H1 (cell line): Measurements from ENCODE around the gene LRBA. TPM values are rescaled to one million over a fixed set of nuclear protein-coding genes. Genes with fewer than 3 reads are reported as not detected.
A peak's percentile ranks its signal among the peaks of the same experiment; 100 is the strongest.

Experiments
- CTCF ChIA-PET: fragments of 300-600 bp; sonication (Branson Sonifier 250); formaldehyde crosslinking; loops from one replicate; lab custom pipeline; 2021; ENCODE audit not compliant: partially characterized antibody; lab: Charles Lee
- POLR2A ChIA-PET: fragments of 300-600 bp; sonication (Branson Sonifier 250); formaldehyde crosslinking; loops from one replicate; lab custom pipeline; 2021; ENCODE audit warnings: inconsistent platforms; ENCODE audit not compliant: partially characterized antibody; lab: Charles Lee
- DNase-seq, 2 experiments: peaks; one replicate each; pipeline versions ENCODE4 v3.0.0 to v3.0.0-alpha.2; 2010 to 2022; ENCODE audit warnings: low spot score in 2 of 2, low read depth in 1 of 2, mixed read lengths in 1 of 2
- FAIRE-seq: peaks from 2 replicates; lab custom pipeline; 2011; peaks lifted over from hg19 to GRCh38; lab: Jason Lieb, UNC
- H2AFZ ChIP-seq: 2 replicates; pipeline ENCODE4 v1.8.1; 2012; ENCODE audit warnings: low read length, inconsistent platforms
- H2AK5ac ChIP-seq: 2 replicates; pipeline ENCODE4 v1.6.1; 2013; ENCODE audit warnings: low read depth, low read length
- H2BK120ac ChIP-seq: replicated peaks from 2 replicates; pipeline ENCODE3; 2013; ENCODE audit warnings: low read depth, low read length, inconsistent platforms
- H2BK12ac ChIP-seq: 2 replicates; pipeline ENCODE4 v1.6.1; 2013; ENCODE audit warnings: low read depth, low read length
- H2BK15ac ChIP-seq: 2 replicates; pipeline ENCODE4 v1.6.1; 2013; ENCODE audit warnings: low read length
- H2BK20ac ChIP-seq: 2 replicates; pipeline ENCODE4 v1.6.1; 2013; ENCODE audit warnings: low read length
- H2BK5ac ChIP-seq: 2 replicates; pipeline ENCODE4 v1.6.1; 2013; ENCODE audit warnings: low read depth, low read length
- H3K14ac ChIP-seq: 2 replicates; pipeline ENCODE4 v1.6.1; 2013; ENCODE audit warnings: inconsistent platforms; ENCODE audit not compliant: insufficient read length
- H3K18ac ChIP-seq: 2 replicates; pipeline ENCODE4 v1.6.1; 2013; ENCODE audit warnings: low read length; ENCODE audit errors: extremely low read depth
- H3K23ac ChIP-seq: 2 replicates; pipeline ENCODE4 v1.6.1; 2013; ENCODE audit warnings: inconsistent platforms; ENCODE audit not compliant: insufficient read length
- H3K23me2 ChIP-seq: 2 replicates; pipeline ENCODE4 v1.6.1; 2013; ENCODE audit warnings: low read depth, low read length
- H3K27ac ChIP-seq: 2 replicates; pipeline ENCODE4 v1.6.1; 2011; ENCODE audit warnings: low read depth, low read length, inconsistent platforms
- H3K27me3 ChIP-seq, 4 experiments: replicated peaks in 1 of 4; 1 replicate in 1 of 4; 2 replicates in 3 of 4; pipeline versions ENCODE4 v1.6.1 to v1.8.1; 2011 to 2013; ENCODE audit warnings: low read length in 3 of 4, mild to moderate bottlenecking in 3 of 4, inconsistent platforms in 2 of 4, mixed read lengths in 2 of 4, moderate library complexity in 1 of 4; ENCODE audit not compliant: control insufficient read depth in 3 of 4, insufficient read depth in 3 of 4; ENCODE audit errors: extremely low read depth in 1 of 4
- H3K36me3 ChIP-seq, 4 experiments: 2 replicates each; pipeline versions ENCODE4 v1.6.1 to v1.8.1; 2011 to 2013; ENCODE audit warnings: mild to moderate bottlenecking in 4 of 4, low read length in 3 of 4, moderate library complexity in 2 of 4, control low read depth in 1 of 4, inconsistent platforms in 1 of 4; ENCODE audit not compliant: insufficient read depth in 4 of 4, control insufficient read depth in 2 of 4
- H3K4ac ChIP-seq: replicated peaks from 2 replicates; pipeline ENCODE3; 2013; ENCODE audit warnings: low read length, low read depth, mixed read lengths, inconsistent platforms; ENCODE audit not compliant: insufficient read length
- H3K4me1 ChIP-seq, 4 experiments: replicated peaks in 1 of 4; 1 replicate in 1 of 4; 2 replicates in 3 of 4; pipeline versions ENCODE4 v1.6.1 to v1.8.1; 2011 to 2013; ENCODE audit warnings: low read length in 3 of 4, inconsistent platforms in 2 of 4, mixed read lengths in 1 of 4; ENCODE audit not compliant: insufficient read depth in 4 of 4, control insufficient read depth in 3 of 4
- H3K4me2 ChIP-seq, 2 experiments: 2 replicates each; pipeline versions ENCODE4 v1.6.1 to v1.8.1; 2011 to 2013; ENCODE audit warnings: low read depth in 2 of 2, low read length in 2 of 2, control low read depth in 1 of 2, inconsistent platforms in 1 of 2, mild to moderate bottlenecking in 1 of 2; ENCODE audit not compliant: insufficient read depth in 1 of 2
- H3K4me3 ChIP-seq, 4 experiments: fragments of 200-600, 300-600 bp in 1 of 4; sonication (generic), shearing (Covaris generic), sonication (Bioruptor Twin) in 1 of 4; 2 replicates each; pipeline versions ENCODE4 v1.5.1 to v1.8.1; 2011 to 2016; ENCODE audit warnings: low read length in 4 of 4, low read depth in 3 of 4, control low read depth in 2 of 4, inconsistent platforms in 2 of 4, mild to moderate bottlenecking in 2 of 4, mixed read lengths in 1 of 4, moderate library complexity in 1 of 4; ENCODE audit not compliant: insufficient read depth in 2 of 4; ENCODE audit errors: extremely low read depth in 1 of 4
- H3K56ac ChIP-seq: replicated peaks from 2 replicates; pipeline ENCODE3; 2013; ENCODE audit warnings: low read depth, mild to moderate bottlenecking, mixed read lengths, low read length, inconsistent platforms; ENCODE audit not compliant: insufficient read length
- H3K79me1 ChIP-seq: 2 replicates; pipeline ENCODE4 v1.6.1; 2013; ENCODE audit warnings: low read depth, low read length, control low read depth
- H3K79me2 ChIP-seq, 2 experiments: 2 replicates each; pipeline versions ENCODE4 v1.6.1 to v1.8.1; 2012 to 2013; ENCODE audit warnings: low read length in 2 of 2, mild to moderate bottlenecking in 2 of 2, inconsistent platforms in 1 of 2; ENCODE audit not compliant: insufficient read depth in 2 of 2, control insufficient read depth in 1 of 2
- H3K9ac ChIP-seq, 4 experiments: replicated peaks in 1 of 4; 1 replicate in 1 of 4; 2 replicates in 3 of 4; pipeline versions ENCODE4 v1.6.1 to v1.8.1; 2011 to 2013; ENCODE audit warnings: low read depth in 3 of 4, low read length in 3 of 4, control low read depth in 2 of 4, mild to moderate bottlenecking in 2 of 4, moderate library complexity in 2 of 4, inconsistent platforms in 1 of 4; ENCODE audit errors: extremely low read depth in 1 of 4
- H3K9me3 ChIP-seq, 2 experiments: 2 replicates each; pipeline versions ENCODE4 v1.6.1 to v1.8.1; 2012 to 2013; ENCODE audit warnings: mild to moderate bottlenecking in 2 of 2, moderate library complexity in 2 of 2, control low read depth in 1 of 2, inconsistent platforms in 1 of 2, low read depth in 1 of 2, low read length in 1 of 2, mixed read lengths in 1 of 2; ENCODE audit not compliant: insufficient read depth in 2 of 2
- H4K20me1 ChIP-seq, 2 experiments: replicated peaks in 1 of 2; 2 replicates each; pipeline versions ENCODE3 to v1.8.1; 2011 to 2013; ENCODE audit warnings: inconsistent platforms in 2 of 2, low read length in 2 of 2, mild to moderate bottlenecking in 1 of 2; ENCODE audit not compliant: insufficient read depth in 2 of 2, control insufficient read depth in 1 of 2
- H4K5ac ChIP-seq: 2 replicates; pipeline ENCODE4 v1.6.1; 2013; ENCODE audit warnings: low read length, low read depth, mixed read lengths, inconsistent platforms; ENCODE audit not compliant: insufficient read length
- H4K8ac ChIP-seq: 2 replicates; pipeline ENCODE4 v1.8.0; 2013; ENCODE audit warnings: mild to moderate bottlenecking, moderate library complexity, low read length, inconsistent platforms; ENCODE audit not compliant: insufficient read depth; ENCODE audit errors: extremely low read depth
- H4K91ac ChIP-seq: replicated peaks from 2 replicates; pipeline ENCODE3; 2013; ENCODE audit warnings: low read length, mixed read lengths, inconsistent platforms; ENCODE audit not compliant: insufficient read length
- CBX8 ChIP-seq: fragments of 300-800, 300-1000 bp; sonication (generic); IDR thresholded peaks from 2 replicates; pipeline ENCODE4 v1.7.1; 2016; ENCODE audit warnings: low read depth, low read length, borderline replicate concordance
- CREB1 ChIP-seq: IDR thresholded peaks from 2 replicates; pipeline ENCODE4 v1.6.1; 2012; ENCODE audit warnings: inconsistent platforms
- CTCF ChIP-seq, 3 experiments: IDR thresholded peaks; 1 replicate in 2 of 3; 2 replicates in 1 of 3; pipeline versions ENCODE4 v1.5.1 to v1.6.1; 2011; ENCODE audit warnings: low read length in 3 of 3, mild to moderate bottlenecking in 3 of 3, inconsistent platforms in 2 of 3, low read depth in 1 of 3, moderate library complexity in 1 of 3; ENCODE audit not compliant: insufficient read depth in 1 of 3; ENCODE audit errors: control extremely low read depth in 1 of 3
- WGBS, 2 experiments: shearing (Covaris generic) in 1 of 2; methylation state at CpG; one replicate each; pipeline versions ENCODE4 v1.1.6 to v1.1.7; 2013 to 2015; ENCODE audit warnings: low lambda C conversion rate in 2 of 2, mixed read lengths in 2 of 2, inconsistent platforms in 1 of 2, low coverage in 1 of 2, missing lambda C conversion rate in 1 of 2; ENCODE audit not compliant: insufficient replicate concordance in 2 of 2, insufficient coverage in 1 of 2, insufficient read length in 1 of 2; ENCODE audit errors: extremely low coverage in 1 of 2, missing lambda C conversion rate in 1 of 2; 5-methylcytosine and 5-hydroxymethylcytosine counted together
- polyA plus RNA-seq, 7 experiments: library from polyadenylated mRNA; depleted of rRNA in 3 of 7; stranded (reverse) in 5 of 7; unstranded in 2 of 7; fragments of >200 nt in 5 of 7; fragments of 200-250 nt in 2 of 7; gene quantifications; 1 replicate in 5 of 7; 2 replicates in 1 of 7; 4 replicates in 1 of 7; pipeline versions ENCODE4 v1.2.1 to v1.2.3, GENCODE V29; 2011 to 2013; ENCODE audit warnings: missing spikeins in 2 of 7, mixed read lengths in 2 of 7
- total RNA-seq: library from RNA; stranded (reverse); fragmentation: NEBNext Ultra II Directional; extraction: Animal tissue kit (Norgen Biotek cat#: 25700); gene quantifications from 2 replicates; pipeline ENCODE4 v1.2.1, GENCODE V29; 2021

The LRBA gene
- total and polyA plus RNA-seq, 2 of the 8 experiments (the other 6 are each of a cell fraction or from before 2014, with no cell fraction given): 54.6 to 83.2 TPM

- no peak for DNase-seq
- WGBS, 2 experiments: 94% methylated on average over 8 of the region's 8 CpGs; no CpG with 5 or more reads in 1 of the 2 experiments
- Histone ChIP-seq H3K9ac (no peak overlapping the region), H4K91ac (no peak overlapping the region), H2BK120ac (no peak overlapping the region), H3K56ac (no peak overlapping the region), H3K4me1 (peaks cover 0 to 10% (median 4%) of the 10 kb centered on the region in 4 experiments; a peak in 6 of 7 replicates), H2AFZ (no peak overlapping the region), H3K9me3 (no peaks in the 10 kb centered on the region), H4K20me1 (no peaks in the 10 kb centered on the region), H4K5ac (no peak overlapping the region), H3K4ac (no peak overlapping the region), H4K8ac (no peak overlapping the region), H3K79me1 (no peaks in the 10 kb centered on the region), H2BK5ac (peak overlapping the region; percentile 63; the same call in 1 of the 2 replicates), H3K23me2 (no peaks in the 10 kb centered on the region), H3K4me2 (no peak overlapping the region), H3K27me3 (no peaks in the 10 kb centered on the region), H2BK15ac (no peak overlapping the region), H2BK12ac (no peak overlapping the region), H3K27ac (no peak overlapping the region), H3K23ac (no peak overlapping the region), H3K14ac (no peak overlapping the region), H2BK20ac (no peak overlapping the region), H2AK5ac (no peak overlapping the region), H3K79me2 (no peaks in the 10 kb centered on the region), H3K36me3 (no peaks in the 10 kb centered on the region; a peak in 1 of 8 replicates), H3K4me3 (no peak overlapping the region), H3K18ac (no peak overlapping the region)
- CTCF ChIA-PET: interaction anchor here (0.9 to 3.6 kb wide), 5 partner anchors 11 to 607 kb away, joined by 3 to 27 read pairs (median 3); no protein-coding TSS in a partner anchor
- POLR2A ChIA-PET: interaction anchor here (0.6 kb wide), 1 partner anchor 628 kb away, joined by 3 read pairs; no protein-coding TSS in a partner anchor
- no peak for FAIRE-seq
- TF ChIP-seq CREB1 (no peak), CTCF (IDR thresholded peaks at IDR 0.05; ENCODE audit: control extremely low read depth in 1 of 3, insufficient read depth in 1 of 3, low read depth in 1 of 3, low read length in 3 of 3) (peak in 2 of 3 experiments; percentile 28 to 47; a peak in 2 of 4 replicates), CBX8 (no peak)
Measured at GRCh38 chr4:150259861-150260567, 755.1 kb downstream of the LRBA start.
